Mesenchymal stem cell (in vitro differentiated cells and primary cell): ENCODE data around the gene MED13L.

ENCODE experiments used
- DNase-seq: peaks from one replicate; pipeline ENCODE4 v3.0.0-alpha.2; 2013
- H2AFZ ChIP-seq: one replicate; pipeline ENCODE4 v1.6.1; 2013; ENCODE audit warnings: low read depth, mild to moderate bottlenecking, control low read depth, inconsistent platforms, low read length, moderate library complexity
- H2AK5ac ChIP-seq: 2 replicates; pipeline ENCODE4 v1.6.1; 2013; ENCODE audit warnings: low read length, moderate library complexity, mild to moderate bottlenecking, inconsistent platforms; ENCODE audit not compliant: severe bottlenecking
- H2BK120ac ChIP-seq: one replicate; pipeline ENCODE4 v1.6.1; 2013; ENCODE audit warnings: low read depth, mild to moderate bottlenecking, inconsistent platforms, low read length, moderate library complexity
- H2BK12ac ChIP-seq, 2 experiments: one replicate each; pipeline ENCODE4 v1.6.1; 2013; ENCODE audit warnings: inconsistent platforms in 2 of 2, low read length in 2 of 2, mild to moderate bottlenecking in 2 of 2, moderate library complexity in 2 of 2, control low read depth in 1 of 2
- H2BK15ac ChIP-seq: one replicate; pipeline ENCODE4 v1.6.1; 2013; ENCODE audit warnings: mild to moderate bottlenecking, low read depth, inconsistent platforms; ENCODE audit not compliant: poor library complexity, severe bottlenecking
- H2BK5ac ChIP-seq: 2 replicates; pipeline ENCODE4 v1.6.1; 2013; ENCODE audit warnings: low read depth, mild to moderate bottlenecking, low read length, control low read depth, inconsistent platforms; ENCODE audit not compliant: poor library complexity, severe bottlenecking
- H3K14ac ChIP-seq, 2 experiments: one replicate each; pipeline ENCODE4 v1.6.1; 2013; ENCODE audit warnings: inconsistent platforms in 2 of 2, low read length in 2 of 2, control low read depth in 1 of 2, mild to moderate bottlenecking in 1 of 2, moderate library complexity in 1 of 2
- H3K18ac ChIP-seq, 2 experiments: one replicate each; pipeline ENCODE4 v1.6.1; 2013; ENCODE audit warnings: inconsistent platforms in 2 of 2, low read length in 2 of 2, control low read depth in 1 of 2, low read depth in 1 of 2, mild to moderate bottlenecking in 1 of 2
- H3K23ac ChIP-seq, 2 experiments: one replicate each; pipeline ENCODE4 v1.6.1; 2013; ENCODE audit warnings: inconsistent platforms in 2 of 2, low read length in 2 of 2, mild to moderate bottlenecking in 2 of 2, moderate library complexity in 2 of 2, control low read depth in 1 of 2
- H3K27ac ChIP-seq: 2 replicates; pipeline ENCODE4 v1.5.1; 2013; ENCODE audit warnings: mild to moderate bottlenecking, moderate library complexity, low read length, control low read depth, inconsistent platforms; ENCODE audit not compliant: poor library complexity, severe bottlenecking
- H3K27me3 ChIP-seq, 2 experiments: 2 replicates each; pipeline versions ENCODE4 v1.6.1 to v1.7.0; 2013; ENCODE audit warnings: low read length in 2 of 2, mild to moderate bottlenecking in 2 of 2, moderate library complexity in 2 of 2, control low read depth in 1 of 2, inconsistent platforms in 1 of 2; ENCODE audit not compliant: control insufficient read depth in 1 of 2, insufficient read depth in 1 of 2
- H3K36me3 ChIP-seq, 2 experiments: 2 replicates each; pipeline versions ENCODE4 v1.6.1 to v1.7.0; 2013; ENCODE audit warnings: low read length in 2 of 2, control low read depth in 1 of 2, inconsistent platforms in 1 of 2, low read depth in 1 of 2, mild to moderate bottlenecking in 1 of 2; ENCODE audit not compliant: insufficient read depth in 2 of 2, control insufficient read depth in 1 of 2
- H3K4ac ChIP-seq, 2 experiments: one replicate each; pipeline ENCODE4 v1.6.1; 2013; ENCODE audit warnings: inconsistent platforms in 2 of 2, low read length in 2 of 2, mild to moderate bottlenecking in 2 of 2, moderate library complexity in 2 of 2, control low read depth in 1 of 2, low read depth in 1 of 2
- H3K4me1 ChIP-seq: 2 replicates; pipeline ENCODE4 v1.6.1; 2013; ENCODE audit warnings: low read depth, low read length, control low read depth; ENCODE audit not compliant: control insufficient read depth, insufficient read depth
- H3K4me2 ChIP-seq: 2 replicates; pipeline ENCODE4 v1.6.1; 2013; ENCODE audit warnings: low read length, mild to moderate bottlenecking, inconsistent platforms; ENCODE audit not compliant: poor library complexity, severe bottlenecking
- H3K4me3 ChIP-seq, 2 experiments: 2 replicates each; pipeline versions ENCODE4 v1.5.1 to v1.7.0; 2013; ENCODE audit warnings: low read length in 2 of 2, mild to moderate bottlenecking in 2 of 2, control low read depth in 1 of 2, low read depth in 1 of 2; ENCODE audit not compliant: insufficient read depth in 1 of 2
- H3K79me1 ChIP-seq: replicated peaks from 2 replicates; pipeline ENCODE4 v1.6.1; 2013; ENCODE audit warnings: mild to moderate bottlenecking, control low read depth, low read length, inconsistent platforms; ENCODE audit not compliant: poor library complexity, severe bottlenecking
- H3K9ac ChIP-seq: 2 replicates; pipeline ENCODE4 v1.7.0; 2013; ENCODE audit warnings: mild to moderate bottlenecking, low read length, moderate library complexity
- H3K9me3 ChIP-seq: 2 replicates; pipeline ENCODE4 v1.7.0; 2013; ENCODE audit warnings: mild to moderate bottlenecking, low read length; ENCODE audit not compliant: control insufficient read depth
- H4K8ac ChIP-seq: one replicate; pipeline ENCODE4 v1.6.1; 2013; ENCODE audit warnings: inconsistent platforms, mild to moderate bottlenecking, low read length, moderate library complexity
- H4K91ac ChIP-seq: one replicate; pipeline ENCODE4 v1.6.1; 2013; ENCODE audit warnings: mild to moderate bottlenecking, low read length, inconsistent platforms
- WGBS: methylation state at CpG from one replicate; pipeline ENCODE4 v1.1.7; 2013; ENCODE audit warnings: mixed read lengths; 5-methylcytosine and 5-hydroxymethylcytosine counted together

MED13L gene

GRCh38 chr12:116059904-116060303, 217.6 kb downstream of the MED13L start:
- Histone ChIP-seq H3K9me3 (no peaks in the 10 kb centered on the region), H2BK120ac (no peak overlapping the region), H4K8ac (no peak overlapping the region), H3K36me3 (no peaks in the 10 kb centered on the region), H3K4me3 (no peak overlapping the region), H2BK5ac (no peak overlapping the region), H2BK15ac (no peak overlapping the region), H2AK5ac (no peak overlapping the region), H3K14ac (no peak overlapping the region), H3K9ac (no peak overlapping the region), H3K4me1 (peaks cover 2% of the 10 kb centered on the region), H2AFZ (no peak overlapping the region), H3K79me1 (peaks cover 27% of the 10 kb centered on the region), H3K18ac (peak overlapping the region in 1 of 2 experiments; percentile 48), H3K4ac (no peak overlapping the region), H3K27me3 (no peaks in the 10 kb centered on the region), H3K23ac (no peak overlapping the region), H3K27ac (no peak overlapping the region), H2BK12ac (no peak overlapping the region), H3K4me2 (no peak overlapping the region), H4K91ac (no peak overlapping the region)
- DNase-seq: no peak
- 87% methylated on average over 4 of the region's 4 CpGs for WGBS

DNA sequence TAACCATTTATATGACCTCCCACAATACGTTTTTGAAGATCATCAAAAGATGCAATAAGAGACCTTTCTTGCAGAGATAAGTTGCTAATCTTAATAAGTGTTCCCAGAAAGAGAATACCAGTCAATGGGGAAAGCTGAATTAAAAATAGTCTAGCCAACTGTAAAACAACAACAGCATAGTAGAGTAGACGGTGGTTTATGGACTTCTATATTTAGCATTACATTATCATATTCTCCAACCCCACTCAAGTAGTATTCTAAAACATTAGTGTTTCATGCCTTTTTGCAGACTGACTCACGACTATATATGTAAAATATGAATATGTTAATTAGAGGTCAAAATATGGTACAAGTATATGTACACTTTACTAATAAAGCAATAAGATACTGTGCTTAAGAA, 218.9 kb downstream of the MED13L start:
- 33% methylated on average over 1 of the region's 3 CpGs for WGBS

GRCh38 chr12:116057356-116057755, 220.1 kb downstream of the MED13L start:
- peak; percentile 64 for DNase-seq
- H4K8ac ChIP-seq: no peak overlapping the region

More for the DNA sequence above, 218.9 kb downstream of the MED13L start:
- Histone ChIP-seq H2BK12ac (no peak overlapping the region), H3K9me3 (no peaks in the 10 kb centered on the region), H2BK120ac (no peak overlapping the region), H2AK5ac (no peak overlapping the region), H3K4me3 (no peak overlapping the region), H3K4me2 (no peak overlapping the region), H3K27ac (no peak overlapping the region), H4K8ac (no peak overlapping the region), H3K14ac (no peak overlapping the region), H3K27me3 (no peaks in the 10 kb centered on the region), H3K18ac (no peak overlapping the region), H3K36me3 (no peaks in the 10 kb centered on the region), H3K4me1 (peaks cover 5% of the 10 kb centered on the region), H3K9ac (no peak overlapping the region), H3K79me1 (peaks cover 19% of the 10 kb centered on the region), H3K23ac (no peak overlapping the region), H2BK15ac (no peak overlapping the region), H4K91ac (no peak overlapping the region), H2BK5ac (no peak overlapping the region), H2AFZ (no peak overlapping the region), H3K4ac (no peak overlapping the region)
- no peak for DNase-seq

GRCh38 chr12:116055895-116056607, 221.4 kb downstream of the MED13L start:
- Histone ChIP-seq H2BK120ac (no peak overlapping the region), H3K27ac (no peak overlapping the region), H3K18ac (no peak overlapping the region), H3K79me1 (peaks cover 10% of the 10 kb centered on the region), H2BK5ac (no peak overlapping the region), H3K27me3 (no peaks in the 10 kb centered on the region), H3K4me1 (peaks cover 5% of the 10 kb centered on the region), H3K9ac (no peak overlapping the region), H3K4me3 (no peak overlapping the region), H2BK15ac (no peak overlapping the region), H3K36me3 (no peaks in the 10 kb centered on the region), H2AFZ (no peak overlapping the region), H3K4me2 (no peak overlapping the region), H3K9me3 (no peaks in the 10 kb centered on the region), H3K14ac (no peak overlapping the region), H4K91ac (no peak overlapping the region), H3K4ac (no peak overlapping the region), H3K23ac (no peak overlapping the region), H2BK12ac (no peak overlapping the region), H2AK5ac (no peak overlapping the region), H4K8ac (no peak overlapping the region)
- WGBS: 95% methylated on average over 1 of the region's 3 CpGs
- no peak for DNase-seq

More at GRCh38 chr12:116057356-116057755, 220.1 kb downstream of the MED13L start:
- no peak overlapping the region for H3K4me2 ChIP-seq
- H3K9ac ChIP-seq: no peak overlapping the region
- no peak overlapping the region for H2BK5ac ChIP-seq
- H3K18ac ChIP-seq: no peak overlapping the region
- H3K79me1 ChIP-seq: peaks cover 10% of the 10 kb centered on the region
- WGBS: 100% methylated on average over 1 of the region's 3 CpGs
- no peaks in the 10 kb centered on the region for H3K27me3 ChIP-seq
- no peak overlapping the region for H2BK15ac ChIP-seq
- no peak overlapping the region for H3K4ac ChIP-seq
- H3K27ac ChIP-seq: no peak overlapping the region
- no peak overlapping the region for H3K4me3 ChIP-seq
- H3K23ac ChIP-seq: no peak overlapping the region
- no peak overlapping the region for H2BK120ac ChIP-seq
- H2AK5ac ChIP-seq: no peak overlapping the region
- H2AFZ ChIP-seq: no peak overlapping the region
- peaks cover 5% of the 10 kb centered on the region for H3K4me1 ChIP-seq
- no peaks in the 10 kb centered on the region for H3K9me3 ChIP-seq
- H2BK12ac ChIP-seq: no peak overlapping the region
- no peaks in the 10 kb centered on the region for H3K36me3 ChIP-seq
- H3K14ac ChIP-seq: no peak overlapping the region
- H4K91ac ChIP-seq: no peak overlapping the region
